HG03103 (cell line): ENCODE measurements around the gene FSTL3.
"Not testable (repeated sequence)": the region's sequence is repeated elsewhere in the genome, so short reads cannot be mapped to it uniquely, and the experiment has no call there.

Experiments
- ATAC-seq: cut with Tn5 transposase; IDR thresholded peaks from one replicate; pipeline ENCODE4 v1.9.1; 2021; ENCODE audit warnings: low read depth; ENCODE audit not compliant: unreplicated experiment

FSTL3 gene

GRCh38 chr19:708154-709143 is 32.3 kb downstream of the FSTL3 start, which contains the start of gene PALM:
Gene PALM (plus strand): TSS chr19:708935. CDS start chr19:709147, 212 bp downstream.
- ATAC-seq = no peak

- ATAC-seq = no peak
Observed at GRCh38 chr19:709196-709964, 33.2 kb downstream of the FSTL3 start.

GRCh38 chr19:709965-710571 is 33.9 kb downstream of the FSTL3 start:
- ATAC-seq = no peak

- no peak for ATAC-seq
Observed at GRCh38 chr19:710767-711166, 34.6 kb downstream of the FSTL3 start.

GRCh38 chr19:711254-711653 is 35.1 kb downstream of the FSTL3 start:
- no peak for ATAC-seq

GRCh38 chr19:715347-715746 is 39.2 kb downstream of the FSTL3 start:
- ATAC-seq = no peak

GRCh38 chr19:718251-718951 is 42.2 kb downstream of the FSTL3 start:
- ATAC-seq = no peak

- ATAC-seq = no peak
Observed at GRCh38 chr19:718991-719512, 42.9 kb downstream of the FSTL3 start.

- ATAC-seq = no peak
Observed at GRCh38 chr19:719636-720344, 43.6 kb downstream of the FSTL3 start.

GRCh38 chr19:720345-721160 is 44.4 kb downstream of the FSTL3 start:
- ATAC-seq = no peak

- ATAC-seq = no peak
Observed at GRCh38 chr19:722553-723101, 46.4 kb downstream of the FSTL3 start.

- ATAC-seq = no peak
Observed at GRCh38 chr19:723247-723646, 47.1 kb downstream of the FSTL3 start.

GRCh38 chr19:723714-724113 is 47.5 kb downstream of the FSTL3 start:
- ATAC-seq = no peak

GRCh38 chr19:725461-726089 is 49.4 kb downstream of the FSTL3 start:
- no peak for ATAC-seq

GRCh38 chr19:726993-727956 is 51.1 kb downstream of the FSTL3 start:
- ATAC-seq = no peak

- ATAC-seq = no peak
Observed at GRCh38 chr19:728011-728410, 51.8 kb downstream of the FSTL3 start.

GRCh38 chr19:729564-729963 is 53.4 kb downstream of the FSTL3 start:
- not testable (repeated sequence) for ATAC-seq
